Esophagus (tissue), 2 donors: ENCODE measurements around the gene SYNPR. TPM values are rescaled to one million over a fixed set of nuclear protein-coding genes. Genes with fewer than 3 reads are reported as not detected.

Experiments used
- H3K27ac ChIP-seq, 2 donors: one replicate each; pipeline ENCODE4 v1.5.1; 2013; ENCODE audit warnings: low read depth in 2 of 2, mild to moderate bottlenecking in 2 of 2, inconsistent platforms in 1 of 2, low read length in 1 of 2, moderate library complexity in 1 of 2
- H3K27me3 ChIP-seq, 2 donors: one replicate each; pipeline ENCODE4 v1.6.1; 2013; ENCODE audit warnings: low read length in 2 of 2, control low read depth in 1 of 2, mild to moderate bottlenecking in 1 of 2; ENCODE audit not compliant: insufficient read depth in 2 of 2, control insufficient read depth in 1 of 2
- H3K36me3 ChIP-seq, 2 donors: one replicate each; pipeline ENCODE4 v1.6.1; 2013; ENCODE audit warnings: low read length in 1 of 2; ENCODE audit not compliant: control insufficient read depth in 2 of 2, insufficient read depth in 2 of 2
- H3K4me1 ChIP-seq, 2 donors: one replicate each; pipeline ENCODE4 v1.6.1; 2013; ENCODE audit warnings: low read length in 1 of 2; ENCODE audit not compliant: control insufficient read depth in 2 of 2, insufficient read depth in 2 of 2
- H3K4me3 ChIP-seq, 2 donors: one replicate each; pipeline ENCODE4 v1.5.1; 2013; ENCODE audit warnings: low read length in 2 of 2, mild to moderate bottlenecking in 2 of 2, low read depth in 1 of 2, moderate library complexity in 1 of 2
- H3K9me3 ChIP-seq, 2 donors: one replicate each; pipeline ENCODE4 v1.6.1; 2013; ENCODE audit warnings: mild to moderate bottlenecking in 2 of 2, low read depth in 1 of 2, low read length in 1 of 2, moderate library complexity in 1 of 2; ENCODE audit not compliant: control insufficient read depth in 2 of 2, insufficient read depth in 1 of 2
- WGBS, 2 donors: extraction: QIAGEN DNeasy Blood & Tissue Kit; methylation state at CpG; one replicate each; pipeline ENCODE4 v1.1.7; 2013; 5-methylcytosine and 5-hydroxymethylcytosine counted together
- polyA plus RNA-seq, 2 donors: library from polyadenylated mRNA; stranded (reverse); fragments of 200-250 nt; gene quantifications; one replicate each; pipeline ENCODE4 v1.2.3, GENCODE V29; 2013
- donor health status: healthy with polysubstance abuse.
- donor health status: Bipolar disorder and iron deficiency.

Gene SYNPR
- polyA plus RNA-seq, 2 donors, result not detected

DNA sequence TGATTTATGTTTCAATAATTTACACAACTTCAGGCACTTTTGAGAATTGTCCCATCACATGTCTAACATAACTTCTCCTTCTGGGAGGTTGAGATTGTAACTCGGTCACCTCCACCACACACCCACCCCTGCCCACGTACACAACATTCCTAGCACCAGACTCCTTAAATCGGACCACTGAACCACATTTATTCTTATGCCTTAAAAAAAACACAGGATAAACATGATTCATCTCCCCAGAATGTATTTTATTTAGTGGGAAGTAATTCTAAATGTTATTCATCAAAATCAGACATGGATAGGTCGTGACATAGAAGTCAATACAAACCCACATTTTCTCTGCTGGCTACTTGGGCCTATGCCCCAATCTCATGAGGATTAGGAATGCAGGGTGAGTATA, 377.4 kb downstream of the SYNPR start:
- no peak overlapping the region for H3K27ac ChIP-seq
- no peaks in the 10 kb centered on the region for H3K4me1 ChIP-seq
- H3K9me3 ChIP-seq, result no peaks in the 10 kb centered on the region
- WGBS, 2 donors, result 60 to 74% methylated on average over 4 of the region's 4 CpGs
- H3K36me3 ChIP-seq, result no peaks in the 10 kb centered on the region
- H3K27me3 ChIP-seq, result no peaks in the 10 kb centered on the region
- H3K4me3 ChIP-seq, result no peak overlapping the region

DNA sequence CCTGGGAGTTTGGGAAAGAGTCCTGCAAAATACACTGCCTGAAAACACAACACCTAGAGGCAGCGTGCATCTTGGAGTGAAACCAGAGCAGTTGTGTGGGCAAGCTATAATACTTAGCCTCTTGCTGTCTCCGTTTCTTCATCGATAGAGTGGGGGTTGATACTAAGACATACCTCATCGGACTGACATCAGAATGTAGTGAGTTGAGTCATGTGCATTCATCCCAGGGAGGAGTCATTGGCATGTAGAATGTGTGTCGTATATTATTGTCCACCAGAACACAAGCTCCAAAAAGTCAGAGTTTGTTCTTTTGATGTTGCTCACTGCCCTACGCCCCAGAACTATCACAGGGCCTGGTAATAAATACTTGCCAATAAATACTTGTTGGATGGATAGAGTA, 378.7 kb downstream of the SYNPR start:
- 86 to 92% methylated on average over 6 of the region's 6 CpGs for WGBS, 2 donors

DNA sequence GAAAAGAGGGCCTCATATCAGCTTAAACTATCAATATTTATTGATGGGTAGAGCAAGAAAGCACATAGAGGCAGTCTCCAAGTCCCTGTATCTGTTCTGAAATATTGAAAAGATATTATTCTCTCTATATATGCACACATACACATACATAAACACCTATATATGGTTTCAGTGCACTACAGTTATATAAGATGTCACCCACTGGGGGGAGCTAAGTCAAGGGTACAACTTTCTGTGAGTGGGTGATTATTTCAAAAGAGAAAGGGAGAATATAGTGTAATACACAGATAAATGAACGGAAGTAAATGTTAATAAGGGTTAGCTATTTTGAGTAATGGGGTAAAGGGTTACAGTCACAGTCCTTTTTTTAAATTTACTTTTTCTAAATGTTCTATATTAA, 383.1 kb downstream of the SYNPR start:
- H3K27me3 ChIP-seq, result no peaks in the 10 kb centered on the region
- whole genome bisulfite sequencing, 2 donors, result 74 to 79% methylated on average over 1 of the region's 1 CpG

More for the DNA sequence above, 378.7 kb downstream of the SYNPR start:
- H3K4me1 ChIP-seq, result no peaks in the 10 kb centered on the region
- no peak overlapping the region for H3K4me3 ChIP-seq
- H3K36me3 ChIP-seq, result no peaks in the 10 kb centered on the region
- H3K9me3 ChIP-seq, result no peaks in the 10 kb centered on the region
- H3K27ac ChIP-seq, result no peak overlapping the region
- no peaks in the 10 kb centered on the region for H3K27me3 ChIP-seq

DNA sequence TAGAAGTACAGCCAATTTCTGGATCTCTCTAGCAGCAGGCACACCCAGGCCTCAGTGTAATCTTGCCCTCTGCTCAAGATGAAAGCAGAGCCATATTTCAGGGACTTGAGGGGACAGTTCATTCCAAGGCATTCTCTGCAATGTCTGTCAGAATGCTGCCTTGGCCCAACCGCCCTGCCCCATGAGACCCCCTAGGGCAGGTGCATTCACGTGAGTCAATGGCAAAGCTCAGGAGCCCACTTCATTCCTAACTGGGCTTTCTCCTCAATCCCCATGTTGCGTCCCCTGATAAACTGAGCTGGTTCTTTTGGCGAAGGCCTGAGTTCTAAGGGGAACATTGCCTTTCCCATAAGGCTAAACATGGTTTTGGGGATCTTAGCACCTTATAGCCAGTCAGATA, 383.9 kb downstream of the SYNPR start:
- H3K4me3 ChIP-seq, result no peak overlapping the region
- no peaks in the 10 kb centered on the region for H3K4me1 ChIP-seq
- no peaks in the 10 kb centered on the region for H3K27me3 ChIP-seq
- 69 to 84% methylated on average over 4 of the region's 4 CpGs for WGBS, 2 donors
- no peaks in the 10 kb centered on the region for H3K36me3 ChIP-seq
- H3K27ac ChIP-seq, result no peak overlapping the region
- no peaks in the 10 kb centered on the region for H3K9me3 ChIP-seq

More for the DNA sequence above, 383.1 kb downstream of the SYNPR start:
- Histone ChIP-seq H3K9me3 (no peaks in the 10 kb centered on the region), H3K36me3 (no peaks in the 10 kb centered on the region), H3K4me3 (no peak overlapping the region), H3K4me1 (no peaks in the 10 kb centered on the region), H3K27ac (no peak overlapping the region)

DNA sequence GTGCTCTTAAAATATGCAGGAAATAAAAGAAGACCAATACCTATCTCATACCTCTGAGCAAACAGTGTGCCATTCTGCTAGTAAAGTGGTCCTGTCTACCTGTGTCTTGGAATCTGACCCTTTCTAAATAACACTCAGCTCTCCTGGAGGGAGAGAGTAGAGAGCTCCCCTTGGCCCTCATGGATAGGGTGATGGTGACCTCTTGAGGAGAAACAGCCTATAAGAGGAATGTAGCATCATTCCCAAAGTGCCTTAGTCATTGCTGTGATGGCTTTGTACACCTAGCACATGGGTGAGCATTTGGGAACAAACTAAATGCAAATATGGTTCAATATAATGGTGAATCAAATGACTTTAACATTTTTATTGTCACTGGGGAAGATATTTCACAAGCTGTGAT, 384.4 kb downstream of the SYNPR start:
- no peaks in the 10 kb centered on the region for H3K36me3 ChIP-seq

More for the DNA sequence above, 384.4 kb downstream of the SYNPR start:
- Histone ChIP-seq H3K4me3 (no peak overlapping the region), H3K9me3 (no peaks in the 10 kb centered on the region), H3K27me3 (no peaks in the 10 kb centered on the region), H3K27ac (no peak overlapping the region), H3K4me1 (no peaks in the 10 kb centered on the region)
